DND-41 (cell line): Measurements from ENCODE around the gene VPS35L.

Source experiments
- EZH2 ChIP-seq: IDR thresholded peaks from 3 replicates; pipeline ENCODE4 v1.6.1; 2012; ENCODE audit warnings: borderline replicate concordance, low read depth, mild to moderate bottlenecking, moderate library complexity, low read length, inconsistent platforms; ENCODE audit not compliant: severe bottlenecking
- TF ChIP-seq, protein P1 (sequence below): IDR thresholded peaks from 2 replicates; pipeline ENCODE4 v1.5.1; 2012; ENCODE audit warnings: borderline replicate concordance, low read length, moderate library complexity, mild to moderate bottlenecking; ENCODE audit not compliant: poor library complexity, severe bottlenecking; ENCODE audit errors: extremely low read depth

DNA sequence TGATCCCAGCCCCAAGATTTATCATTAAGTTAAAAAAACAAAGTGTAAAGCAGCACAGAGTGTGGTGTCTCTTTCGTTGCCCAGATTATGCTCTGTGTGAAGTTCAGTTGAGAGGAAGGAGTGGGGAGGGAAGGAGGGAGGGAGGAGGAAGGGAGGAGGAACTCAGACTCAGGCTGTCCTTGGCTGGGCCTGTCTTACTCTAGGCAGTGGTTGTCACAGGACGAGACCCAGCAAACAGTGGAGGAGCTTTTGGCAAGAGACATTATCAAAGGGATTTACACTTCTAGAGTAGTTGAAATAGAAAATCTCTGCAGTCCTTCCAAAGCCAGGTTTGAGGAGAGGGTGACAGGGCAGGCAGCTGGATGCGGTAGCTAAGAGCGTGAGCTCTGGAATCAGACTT lies 134.7 kb downstream of the VPS35L start:
- no peak for TF ChIP-seq EZH2
- TF ChIP-seq, protein P1, sequence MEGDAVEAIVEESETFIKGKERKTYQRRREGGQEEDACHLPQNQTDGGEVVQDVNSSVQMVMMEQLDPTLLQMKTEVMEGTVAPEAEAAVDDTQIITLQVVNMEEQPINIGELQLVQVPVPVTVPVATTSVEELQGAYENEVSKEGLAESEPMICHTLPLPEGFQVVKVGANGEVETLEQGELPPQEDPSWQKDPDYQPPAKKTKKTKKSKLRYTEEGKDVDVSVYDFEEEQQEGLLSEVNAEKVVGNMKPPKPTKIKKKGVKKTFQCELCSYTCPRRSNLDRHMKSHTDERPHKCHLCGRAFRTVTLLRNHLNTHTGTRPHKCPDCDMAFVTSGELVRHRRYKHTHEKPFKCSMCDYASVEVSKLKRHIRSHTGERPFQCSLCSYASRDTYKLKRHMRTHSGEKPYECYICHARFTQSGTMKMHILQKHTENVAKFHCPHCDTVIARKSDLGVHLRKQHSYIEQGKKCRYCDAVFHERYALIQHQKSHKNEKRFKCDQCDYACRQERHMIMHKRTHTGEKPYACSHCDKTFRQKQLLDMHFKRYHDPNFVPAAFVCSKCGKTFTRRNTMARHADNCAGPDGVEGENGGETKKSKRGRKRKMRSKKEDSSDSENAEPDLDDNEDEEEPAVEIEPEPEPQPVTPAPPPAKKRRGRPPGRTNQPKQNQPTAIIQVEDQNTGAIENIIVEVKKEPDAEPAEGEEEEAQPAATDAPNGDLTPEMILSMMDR: no peak
